ENCODE results near the gene DCDC2C. TPM values are rescaled to one million over a fixed set of nuclear protein-coding genes. Genes with fewer than 3 reads are reported as not detected.

Gene DCDC2C
- total RNA-seq, 3 donors from 2014 or later: 0.35 TPM; not detected in 2

DNA sequence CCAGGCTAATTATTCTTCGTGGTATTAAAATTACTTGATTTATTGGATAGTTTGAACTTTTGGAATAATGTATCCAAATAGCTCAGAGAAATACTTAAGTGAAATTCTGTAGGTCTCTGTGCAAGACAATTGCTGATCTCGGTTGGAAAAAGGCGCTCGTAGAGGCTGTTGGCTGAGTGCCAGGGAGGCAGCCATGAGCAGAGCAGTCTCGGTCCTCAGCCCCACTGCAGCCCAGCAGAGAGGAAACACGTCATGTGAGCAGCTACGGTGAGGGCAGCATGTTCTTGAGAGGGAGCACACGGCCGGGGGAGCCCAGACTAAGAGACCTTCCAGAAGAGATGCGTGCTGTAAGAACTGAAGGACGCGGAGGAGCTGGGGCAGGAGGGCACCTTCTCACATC is 42.5 kb downstream of the DCDC2C start:
- intact Hi-C loops (cut with DNase I, micrococcal nuclease): no loop called here
- H3K4me1 ChIP-seq (ENCODE audit: low read depth): no peaks in the 10 kb centered on the region
- H3K9me3 ChIP-seq: no peaks in the 10 kb centered on the region
- no peaks in the 10 kb centered on the region for H3K36me3 ChIP-seq (ENCODE audit: low read depth)
- H3K4me3 ChIP-seq: no peak overlapping the region
- ATAC-seq (no peak), DNase-seq (no peak)
- TF ChIP-seq CTCF (IDR thresholded peaks at IDR 0.05): no peak

DNA sequence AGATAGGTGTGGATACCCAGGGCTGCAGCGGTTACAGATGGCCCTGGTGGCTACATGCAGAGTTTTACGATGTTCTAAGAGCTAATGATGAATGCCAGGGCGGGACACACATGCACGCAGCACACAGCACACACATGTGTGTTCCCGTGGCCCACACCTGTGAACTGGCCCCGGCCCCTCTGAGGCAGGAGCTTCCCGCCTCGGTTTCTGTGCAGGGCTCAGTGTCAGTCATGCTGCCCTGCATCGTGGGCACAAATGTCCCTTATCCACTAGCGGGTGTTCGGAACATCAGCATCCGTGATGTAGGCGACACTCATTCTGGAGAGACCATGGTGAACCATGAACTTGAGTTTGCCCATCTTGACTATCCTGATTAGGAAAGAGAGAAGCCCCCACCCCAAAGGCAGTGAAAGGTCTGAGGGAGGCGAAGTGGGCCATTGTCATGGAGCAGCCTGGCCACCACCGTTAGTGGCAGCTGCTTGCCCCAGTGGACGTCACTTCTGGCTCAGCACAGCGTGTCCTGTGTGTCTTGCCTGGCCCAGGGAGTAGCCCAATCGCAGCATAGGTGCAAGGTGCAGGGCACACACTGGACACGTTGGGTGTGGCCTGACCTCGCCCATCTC is 43.8 kb downstream of the DCDC2C start:
- no peak for TF ChIP-seq CTCF (IDR thresholded peaks at IDR 0.05)
- H3K36me3 ChIP-seq (ENCODE audit: low read depth): no peaks in the 10 kb centered on the region
- no peak for DNase-seq
- H3K4me3 ChIP-seq: no peak overlapping the region
- no peaks in the 10 kb centered on the region for H3K4me1 ChIP-seq (ENCODE audit: low read depth)
- no peaks in the 10 kb centered on the region for H3K9me3 ChIP-seq
- ATAC-seq: no peak
- intact Hi-C loops (cut with DNase I, micrococcal nuclease): no loop called here

GRCh38 chr2:3747826-3748225 is 44.5 kb downstream of the DCDC2C start:
- Histone ChIP-seq H3K4me1 (ENCODE audit: low read depth) (no peaks in the 10 kb centered on the region), H3K9me3 (no peaks in the 10 kb centered on the region), H3K36me3 (ENCODE audit: low read depth) (no peaks in the 10 kb centered on the region), H3K4me3 (no peak overlapping the region)
- no peak for DNase-seq
- intact Hi-C loops (cut with DNase I, micrococcal nuclease): no loop called here
- ATAC-seq: no peak
- TF ChIP-seq CTCF (IDR thresholded peaks at IDR 0.05): no peak

GRCh38 chr2:3749201-3749600 is 45.8 kb downstream of the DCDC2C start:
- Histone ChIP-seq H3K36me3 (ENCODE audit: low read depth) (no peaks in the 10 kb centered on the region), H3K4me3 (no peak overlapping the region), H3K4me1 (ENCODE audit: low read depth) (no peaks in the 10 kb centered on the region), H3K9me3 (no peaks in the 10 kb centered on the region)
- ATAC-seq (no peak), DNase-seq (no peak)
- intact Hi-C loops (cut with DNase I, micrococcal nuclease): no loop called here
- no peak for TF ChIP-seq CTCF (IDR thresholded peaks at IDR 0.05)

DNA sequence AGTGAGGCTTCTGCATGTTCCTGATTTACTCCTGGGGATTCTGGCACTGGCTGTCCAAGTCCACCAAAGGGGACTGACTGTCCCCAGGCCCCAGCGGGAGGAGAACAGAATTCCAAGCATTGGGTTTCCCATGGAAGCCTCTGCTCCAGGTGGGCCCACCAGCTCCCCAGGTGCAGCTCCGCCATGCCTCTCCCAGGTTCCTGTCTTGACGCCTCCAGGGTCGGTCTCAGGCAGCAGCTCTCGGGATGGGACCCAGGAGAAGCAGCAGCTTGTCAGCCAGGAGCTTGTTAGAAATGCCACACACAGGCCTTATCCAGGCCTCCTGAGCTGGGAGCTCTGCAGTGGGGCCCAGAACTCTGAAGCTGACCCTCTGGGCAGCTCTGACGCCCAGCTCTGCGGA is 47.9 kb downstream of the DCDC2C start:
- no peak for TF ChIP-seq CTCF (IDR thresholded peaks at IDR 0.05)
- intact Hi-C loops (cut with DNase I, micrococcal nuclease): no loop called here
- Histone ChIP-seq H3K4me1 (ENCODE audit: low read depth) (no peaks in the 10 kb centered on the region), H3K4me3 (no peak overlapping the region), H3K9me3 (no peaks in the 10 kb centered on the region), H3K36me3 (ENCODE audit: low read depth) (no peaks in the 10 kb centered on the region)
- DNase-seq: no peak
- no peak for ATAC-seq

- intact Hi-C loops (cut with DNase I, micrococcal nuclease): no loop called here
- no peak for TF ChIP-seq CTCF (IDR thresholded peaks at IDR 0.05)
- no peaks in the 10 kb centered on the region for H3K36me3 ChIP-seq (ENCODE audit: low read depth)
- H3K4me1 ChIP-seq (ENCODE audit: low read depth): no peaks in the 10 kb centered on the region
- no peaks in the 10 kb centered on the region for H3K9me3 ChIP-seq
- H3K4me3 ChIP-seq: no peak overlapping the region
- DNase-seq (no peak), ATAC-seq (no peak)
Measured at GRCh38 chr2:3751806-3752205, 48.4 kb downstream of the DCDC2C start.
